HG02852 (cell line): Measurements from ENCODE around the gene SYNE3.

ENCODE experiments used
- ATAC-seq: cut with Tn5 transposase; IDR thresholded peaks from one replicate; pipeline ENCODE4 v1.9.1; 2021; ENCODE audit warnings: mild to moderate bottlenecking, moderate library complexity; ENCODE audit not compliant: unreplicated experiment

SYNE3 gene

DNA sequence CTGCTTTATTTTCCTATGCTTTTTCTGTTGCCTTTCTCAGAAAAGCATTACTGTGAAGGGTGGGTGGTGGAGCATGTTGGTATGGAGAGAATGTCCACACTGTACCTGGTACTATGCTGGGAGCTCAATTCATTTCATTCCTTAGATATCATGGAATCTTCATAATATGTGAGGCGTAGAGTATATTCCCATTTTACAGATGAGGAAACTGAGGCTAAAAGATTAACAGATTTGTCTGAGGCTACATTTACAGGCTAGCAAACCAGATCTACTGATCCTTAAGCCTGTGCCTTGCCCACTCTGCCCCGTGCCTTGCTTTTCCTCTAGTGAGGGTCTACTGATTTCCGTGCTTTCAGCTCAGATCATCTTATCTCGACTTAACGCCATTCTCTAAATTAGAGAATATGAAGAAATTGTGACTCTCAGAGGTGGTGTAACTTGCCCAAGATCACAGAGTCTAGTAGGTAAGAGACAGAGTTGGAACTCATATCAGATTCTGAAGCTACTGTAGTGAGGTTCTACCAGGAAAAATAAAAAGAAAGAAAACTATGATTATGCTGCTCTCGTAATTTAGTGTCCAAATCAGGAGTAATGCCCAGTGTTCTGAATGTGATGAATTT is 23.9 kb upstream of the SYNE3 start:
- no peak for ATAC-seq

DNA sequence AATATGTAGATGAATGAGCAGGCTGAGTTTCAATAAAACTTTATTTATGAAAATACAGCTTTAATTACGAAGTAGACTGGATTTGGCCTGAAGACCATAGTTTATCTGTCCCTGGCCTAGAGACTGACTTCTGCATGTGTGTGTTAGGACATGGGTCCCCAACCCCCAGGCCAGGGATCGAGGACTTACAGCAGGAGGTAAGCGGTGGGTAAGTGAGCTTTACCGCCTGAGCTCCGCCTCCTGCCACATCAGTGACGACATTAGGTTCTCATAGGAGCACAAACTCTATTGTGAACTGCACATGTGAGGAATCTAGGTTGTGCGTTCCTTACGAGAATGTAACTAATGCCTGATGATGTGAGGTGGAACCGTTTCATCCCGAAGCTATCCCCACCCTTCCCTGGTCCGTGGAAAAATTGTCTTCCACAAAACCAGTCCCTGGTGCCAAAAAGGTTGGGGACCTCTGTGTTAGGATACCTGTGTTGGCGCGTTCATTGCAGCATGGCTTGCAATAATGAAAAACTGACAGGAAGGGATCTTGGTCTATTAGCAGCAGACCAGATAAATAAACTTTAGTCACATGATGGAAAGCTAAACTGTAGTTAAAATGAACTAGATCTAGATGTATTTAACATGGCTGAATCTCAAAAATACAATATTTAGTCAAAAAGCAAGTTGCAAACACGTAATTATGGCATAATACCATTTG is 22.5 kb upstream of the SYNE3 start:
- no peak for ATAC-seq

DNA sequence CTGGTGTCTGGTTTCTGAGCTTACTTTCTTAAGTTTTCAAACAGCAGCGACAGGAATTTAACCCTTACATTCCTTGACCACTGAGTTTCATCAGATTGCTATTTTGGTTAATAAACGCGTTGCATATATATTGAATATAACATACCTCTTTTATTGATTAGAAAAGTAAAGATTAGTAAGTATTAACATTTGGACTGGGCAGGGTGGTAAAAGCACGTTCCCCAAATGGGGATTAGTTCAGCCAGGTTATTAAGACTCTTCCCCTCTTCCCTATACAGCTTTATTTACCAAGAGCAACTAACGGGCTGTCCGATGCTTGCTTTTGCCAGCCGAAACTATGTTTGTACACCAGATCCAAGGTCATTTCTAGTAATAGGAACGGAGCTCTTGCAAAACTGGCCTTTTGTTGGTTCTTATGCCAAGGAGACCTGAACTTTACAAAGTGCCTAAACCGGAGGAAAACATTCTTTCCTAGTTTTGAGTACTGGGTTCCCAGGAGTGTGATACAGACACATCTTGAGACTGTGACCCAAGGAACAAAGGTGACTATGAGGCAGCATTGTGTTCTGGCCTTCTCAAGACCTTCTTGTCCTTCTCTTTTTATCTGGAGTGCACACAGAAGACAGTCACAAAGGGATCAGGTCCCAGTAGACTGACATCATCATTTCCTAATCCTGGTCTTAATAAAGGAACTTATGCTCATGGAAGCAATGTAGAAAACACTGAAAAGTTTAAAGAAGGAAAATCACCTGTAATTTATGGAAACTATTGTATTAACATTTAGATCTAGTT is 21.0 kb upstream of the SYNE3 start:
- ATAC-seq: no peak

DNA sequence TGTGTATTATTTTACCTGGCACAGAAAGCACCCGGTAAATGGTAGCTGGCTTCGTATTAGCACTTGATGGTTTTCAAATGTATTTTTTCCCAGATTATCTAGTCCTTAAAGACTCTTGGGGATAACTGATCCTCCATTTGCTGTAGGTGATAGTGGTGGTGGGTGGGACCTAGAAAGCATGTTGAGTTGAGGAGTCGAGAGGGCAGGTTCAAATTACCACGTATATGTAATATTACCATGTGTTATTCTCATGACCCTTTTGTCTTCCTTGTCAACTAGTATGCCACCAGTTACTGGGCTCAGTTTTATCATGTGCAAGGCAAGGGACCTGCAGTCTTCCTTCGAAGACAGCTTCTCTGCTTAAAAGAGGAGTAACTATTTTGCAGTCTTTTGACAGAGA is 20.2 kb upstream of the SYNE3 start:
- no peak for ATAC-seq

DNA sequence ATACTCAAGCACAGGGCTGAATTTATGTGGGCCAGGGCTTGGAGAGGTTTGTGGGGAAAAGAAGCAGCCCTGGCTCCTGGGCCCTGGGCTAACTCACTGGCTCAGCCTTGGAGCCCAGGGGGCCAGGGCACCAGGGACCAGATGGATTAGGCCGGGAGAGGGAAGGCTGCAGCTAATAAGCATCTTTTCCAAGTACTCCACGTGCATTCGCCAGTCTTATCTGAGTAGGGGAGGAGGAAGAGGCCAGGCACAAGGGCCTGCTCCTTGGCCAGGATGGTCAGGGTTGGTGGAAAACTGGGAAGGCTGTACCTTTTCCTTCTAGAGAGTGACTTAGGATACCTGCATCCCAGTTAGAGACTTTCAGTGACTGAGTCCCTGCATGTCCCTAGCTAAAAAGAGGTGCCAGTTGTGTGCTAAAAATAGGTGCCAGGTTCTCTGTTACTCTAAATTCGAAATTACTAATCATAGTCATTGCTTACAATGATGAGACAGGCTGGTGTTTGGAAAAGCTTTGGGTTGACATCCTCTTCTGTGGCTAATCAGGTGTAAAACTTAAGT is 19.7 kb upstream of the SYNE3 start:
- no peak for ATAC-seq

- ATAC-seq: peak; percentile 3
Measured at GRCh38 chr14:95535226-95536021, 19.0 kb upstream of the SYNE3 start.

DNA sequence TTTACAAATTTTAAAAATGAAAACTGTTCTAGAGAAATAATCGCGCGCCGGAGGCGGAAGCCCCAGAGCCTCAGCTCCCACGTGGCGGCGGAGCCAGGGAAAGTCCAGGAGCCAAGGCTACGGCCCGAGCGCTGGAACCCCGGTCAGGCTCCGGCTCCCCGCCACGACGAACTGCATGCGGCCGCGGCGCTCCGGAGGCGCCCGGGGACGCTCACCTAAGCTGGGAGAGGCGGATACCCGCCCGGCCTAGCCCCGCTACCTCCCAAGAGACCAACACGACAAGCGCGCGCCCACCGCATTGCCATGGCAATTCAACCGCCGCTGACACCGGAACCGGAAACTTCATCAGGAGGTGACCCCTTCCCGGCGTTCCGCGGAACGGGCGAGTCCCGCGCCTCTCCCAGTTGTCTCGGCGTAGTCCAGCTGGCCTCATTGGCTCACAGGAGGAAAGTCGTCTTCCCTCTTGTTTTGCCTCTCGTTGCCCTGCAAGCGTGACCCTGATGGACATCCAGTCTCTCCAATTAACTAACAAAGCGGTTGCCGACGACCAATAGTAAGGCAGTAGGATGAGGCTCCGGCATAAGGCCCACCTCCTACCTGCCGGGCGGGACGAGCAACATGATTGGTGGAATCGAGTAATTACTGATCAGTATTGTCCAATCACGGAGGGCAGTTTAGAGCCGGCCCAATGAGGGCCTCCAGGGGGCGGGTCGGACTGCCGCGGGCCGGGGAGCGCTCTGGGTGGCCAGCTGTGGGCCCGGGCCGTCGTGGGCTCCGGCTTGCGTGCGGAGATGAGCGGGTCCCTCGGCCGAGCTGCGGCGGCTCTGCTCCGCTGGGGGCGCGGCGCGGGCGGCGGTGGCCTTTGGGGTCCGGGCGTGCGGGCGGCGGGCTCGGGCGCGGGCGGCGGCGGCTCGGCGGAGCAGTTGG is 18.1 kb upstream of the SYNE3 start, which contains the start of gene GLRX5:
Gene GLRX5 (plus strand): TSS at position 752 of the 927 bp plus-strand sequence. CDS start 40 bp downstream, at position 792.
- ATAC-seq: peak; percentile 90

- no peak for ATAC-seq
Measured at GRCh38 chr14:95533822-95534221, 17.4 kb upstream of the SYNE3 start.

DNA sequence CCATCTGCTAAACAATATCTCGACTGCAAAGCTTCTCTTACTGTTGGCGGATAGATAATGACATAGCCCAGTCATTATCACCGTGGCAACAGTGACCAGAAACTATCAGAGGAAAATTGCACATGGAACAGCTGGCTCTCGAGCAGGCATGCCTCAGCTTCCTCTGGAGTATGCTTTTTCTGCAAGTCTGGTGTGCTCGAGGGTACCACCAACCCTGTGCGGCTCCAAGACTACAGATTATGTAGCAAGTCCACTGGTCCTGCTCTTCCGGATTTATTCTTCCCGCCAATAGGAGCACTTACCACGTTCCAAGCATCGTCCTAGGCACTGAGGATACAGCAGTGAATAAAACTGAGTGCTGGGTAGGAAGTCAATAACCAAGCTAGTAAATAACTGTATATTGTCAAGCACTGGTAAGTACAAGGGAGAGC is 17.0 kb upstream of the SYNE3 start:
- ATAC-seq: no peak

- ATAC-seq: no peak
Measured at GRCh38 chr14:95531969-95532368, 15.5 kb upstream of the SYNE3 start.

DNA sequence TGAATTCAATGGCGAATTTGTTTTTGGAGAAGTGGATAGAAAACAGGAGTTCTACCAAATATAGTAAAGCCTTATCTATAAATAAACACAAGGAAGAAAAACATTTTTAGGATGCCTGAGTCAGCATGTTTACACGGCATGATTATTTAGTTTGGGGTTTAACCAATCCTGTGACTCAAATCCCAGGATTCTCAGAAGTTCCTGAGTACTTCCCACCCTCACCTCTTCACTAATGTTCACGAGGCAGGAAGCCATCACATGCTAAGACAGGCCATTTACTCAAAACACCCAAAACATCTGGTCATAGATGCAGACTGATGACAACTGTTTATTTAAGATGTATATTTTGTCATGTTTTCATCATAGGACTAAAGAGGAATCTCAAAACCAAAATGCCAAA is 15.0 kb upstream of the SYNE3 start:
- no peak for ATAC-seq

DNA sequence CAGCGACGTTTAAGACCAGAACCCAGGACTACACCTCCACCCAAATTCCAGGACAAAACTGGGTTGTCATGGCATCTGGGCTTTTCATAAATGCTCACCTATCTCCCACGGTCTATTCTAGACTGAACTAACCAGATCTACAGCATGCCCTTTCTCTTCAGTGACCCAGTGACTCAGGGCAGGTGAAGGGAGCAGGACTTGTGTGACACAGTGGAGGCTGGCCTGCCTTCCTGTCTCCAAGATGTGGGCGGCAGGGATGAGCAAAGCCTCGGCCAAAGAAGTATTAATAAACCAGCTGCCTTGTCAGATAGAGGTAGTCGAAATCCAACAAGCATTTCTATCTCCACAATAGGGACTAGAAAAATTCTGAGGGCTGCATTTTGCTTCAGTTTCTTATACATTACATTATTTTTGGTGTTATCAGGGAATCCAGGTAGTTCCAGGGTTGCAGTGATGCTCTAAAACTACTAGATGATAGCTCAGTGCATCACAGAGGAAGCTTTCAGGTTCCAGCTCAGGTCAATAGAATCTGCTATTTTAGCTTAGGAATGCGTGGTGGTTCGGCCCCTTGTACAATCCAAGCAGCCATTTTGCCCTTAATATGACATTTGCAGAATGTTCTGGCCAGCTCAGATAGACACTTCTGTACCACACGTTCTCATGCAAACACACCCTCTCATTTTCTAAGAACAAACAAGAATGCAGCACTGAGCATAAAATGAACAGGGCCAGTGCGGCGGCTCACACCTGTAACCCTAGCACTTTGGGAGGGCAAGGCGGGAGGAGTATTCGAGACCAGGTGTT is 14.2 kb upstream of the SYNE3 start:
- no peak for ATAC-seq

DNA sequence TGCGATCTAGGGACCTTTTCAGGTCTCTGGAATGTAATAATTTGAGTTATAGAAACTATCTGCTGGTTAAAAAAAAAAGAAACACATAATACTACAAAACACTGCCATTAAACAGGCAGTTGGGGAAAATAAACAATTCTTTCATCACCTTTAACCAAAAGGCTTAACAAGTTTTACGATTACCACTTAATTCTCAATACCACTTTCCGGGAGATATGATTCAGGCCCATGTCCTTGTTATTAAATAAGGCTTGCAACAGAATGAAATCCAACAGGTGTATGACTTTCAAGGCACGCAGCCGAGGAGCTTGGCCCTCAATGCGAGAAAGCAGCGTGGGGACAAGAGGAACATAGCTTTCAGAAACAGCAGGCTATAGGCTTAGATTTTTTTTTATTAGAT is 12.8 kb upstream of the SYNE3 start:
- ATAC-seq: no peak

DNA sequence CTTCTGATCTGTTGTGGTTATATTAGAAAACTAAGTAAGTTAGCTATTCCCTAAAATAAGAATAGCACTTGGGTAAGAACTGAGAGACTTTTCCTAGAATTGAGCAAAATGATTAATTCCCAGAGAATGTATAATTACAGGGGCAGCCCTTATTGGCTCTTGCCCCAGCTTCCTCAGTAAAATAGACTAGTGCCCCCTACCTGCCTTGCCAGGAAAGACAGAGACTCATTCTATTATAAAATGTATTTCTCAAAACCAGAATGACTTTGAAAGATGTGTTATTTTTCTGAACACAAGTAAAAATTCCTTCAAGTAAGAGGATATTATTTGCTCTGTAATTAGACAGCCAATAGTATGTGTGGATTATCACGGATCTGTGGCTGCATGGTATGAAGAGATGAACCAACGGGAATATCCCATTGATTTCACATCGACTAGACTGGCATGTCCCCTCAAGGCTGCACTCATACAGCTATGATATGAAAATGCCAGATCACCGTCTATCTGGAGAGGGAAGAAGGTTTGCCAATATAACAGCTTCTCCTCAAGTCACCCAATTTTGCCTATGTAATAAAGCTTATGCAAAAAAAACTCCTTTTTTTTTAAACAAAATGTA is 11.0 kb upstream of the SYNE3 start:
- no peak for ATAC-seq

DNA sequence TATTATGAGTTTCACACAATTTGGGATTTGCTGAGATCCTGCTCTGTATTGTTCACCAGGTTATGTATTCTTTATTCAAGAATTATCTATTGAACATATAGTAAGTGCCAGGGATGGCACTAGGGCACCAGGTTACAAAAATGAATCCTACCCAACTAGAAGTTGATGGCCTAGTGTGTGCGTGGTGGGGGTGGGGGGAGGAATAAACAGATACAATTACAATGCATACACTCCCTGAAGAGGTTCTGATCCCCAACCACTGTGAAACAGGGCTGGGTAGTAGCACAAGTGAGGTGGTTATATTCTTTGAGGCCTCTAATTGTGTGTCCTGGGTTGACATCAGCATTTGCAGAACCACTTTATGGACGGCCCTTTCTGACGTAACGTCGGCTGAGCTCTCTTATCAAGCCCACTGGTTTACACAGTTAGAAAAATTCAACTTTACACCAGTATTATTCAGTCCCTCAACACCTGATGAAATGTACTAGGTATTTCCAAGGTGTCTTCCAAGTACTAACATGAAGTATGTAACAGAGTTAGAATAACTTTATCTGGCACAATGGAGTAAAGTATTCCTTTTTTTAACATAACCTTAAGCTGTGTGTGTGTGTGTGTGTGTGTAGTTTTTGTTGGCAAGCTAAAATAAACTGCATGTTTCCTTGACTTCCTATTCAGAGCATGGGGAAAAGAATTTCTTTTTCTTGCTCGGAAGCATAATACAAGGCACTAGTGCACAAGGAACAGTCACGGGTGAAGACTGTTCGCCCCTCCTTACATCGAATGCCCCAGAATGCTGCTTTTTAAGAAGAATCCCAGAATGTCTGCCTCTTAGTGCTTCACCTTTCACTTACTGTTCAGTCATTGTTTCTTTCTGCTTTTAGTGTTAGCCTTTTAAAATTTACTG is 10.3 kb upstream of the SYNE3 start:
- no peak for ATAC-seq

GRCh38 chr14:95525999-95526398 is 9.5 kb upstream of the SYNE3 start:
- no peak for ATAC-seq
